ENCODE results near the gene CHP1. TPM values are rescaled to one million over a fixed set of nuclear protein-coding genes. Genes with fewer than 3 reads are reported as not detected.
A peak's percentile ranks its signal among the peaks of the same experiment; 100 is the strongest.

CHP1 gene
- total RNA-seq, 1 experiment from 2014 or later, result 71.2 TPM

- peak; percentile 51 for DNase-seq (ENCODE audit: low spot score)
- H3K27me3 ChIP-seq (replicated peaks; ENCODE audit: insufficient read depth, low read depth, low read length, poor library complexity), result no peaks in the 10 kb centered on the region
- peaks cover 3% of the 10 kb centered on the region for H3K9me3 ChIP-seq (ENCODE audit: low read depth, low read length, poor library complexity, severe bottlenecking)
- H3K36me3 ChIP-seq (ENCODE audit: insufficient read depth, low read length, poor library complexity, severe bottlenecking), result peaks cover 53% of the 10 kb centered on the region
- peak overlapping the region; percentile 72 for H3K4me3 ChIP-seq (ENCODE audit: low read depth, low read length, poor library complexity, severe bottlenecking)
- peak overlapping the region; percentile 94 for H3K27ac ChIP-seq (ENCODE audit: low read depth, low read length, poor library complexity, severe bottlenecking)
- CTCF ChIA-PET, result no interaction called here
- TF ChIP-seq, protein P1, sequence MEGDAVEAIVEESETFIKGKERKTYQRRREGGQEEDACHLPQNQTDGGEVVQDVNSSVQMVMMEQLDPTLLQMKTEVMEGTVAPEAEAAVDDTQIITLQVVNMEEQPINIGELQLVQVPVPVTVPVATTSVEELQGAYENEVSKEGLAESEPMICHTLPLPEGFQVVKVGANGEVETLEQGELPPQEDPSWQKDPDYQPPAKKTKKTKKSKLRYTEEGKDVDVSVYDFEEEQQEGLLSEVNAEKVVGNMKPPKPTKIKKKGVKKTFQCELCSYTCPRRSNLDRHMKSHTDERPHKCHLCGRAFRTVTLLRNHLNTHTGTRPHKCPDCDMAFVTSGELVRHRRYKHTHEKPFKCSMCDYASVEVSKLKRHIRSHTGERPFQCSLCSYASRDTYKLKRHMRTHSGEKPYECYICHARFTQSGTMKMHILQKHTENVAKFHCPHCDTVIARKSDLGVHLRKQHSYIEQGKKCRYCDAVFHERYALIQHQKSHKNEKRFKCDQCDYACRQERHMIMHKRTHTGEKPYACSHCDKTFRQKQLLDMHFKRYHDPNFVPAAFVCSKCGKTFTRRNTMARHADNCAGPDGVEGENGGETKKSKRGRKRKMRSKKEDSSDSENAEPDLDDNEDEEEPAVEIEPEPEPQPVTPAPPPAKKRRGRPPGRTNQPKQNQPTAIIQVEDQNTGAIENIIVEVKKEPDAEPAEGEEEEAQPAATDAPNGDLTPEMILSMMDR (conservative IDR thresholded peaks at IDR 0.05; ENCODE audit: low read depth, low read length), result no peak
- TF ChIP-seq EZH2 (IDR thresholded peaks at IDR 0.05; ENCODE audit: borderline replicate concordance, low read depth, low read length, poor library complexity, severe bottlenecking), result no peak
- intact Hi-C loops (cut with micrococcal nuclease; ENCODE audit: unreplicated experiment), result loop anchor here (5.0 kb wide), 1 partner anchor 48 kb away; the partner anchor contains the start of genes NUSAP1 and OIP5
- TSS peak; percentile 40 for BruUV-seq (replicated peaks)
- H3K4me1 ChIP-seq (ENCODE audit: insufficient read depth, low read length, poor library complexity, severe bottlenecking), result peaks cover 10% of the 10 kb centered on the region
- POLR2A ChIA-PET (ENCODE audit: low non-redundant PET), result no interaction called here
Observed at GRCh38 chr15:41284427-41285177, 53.5 kb downstream of the CHP1 start.

- ChIA-PET CTCF (no interaction called here), POLR2A (ENCODE audit: low non-redundant PET) (no interaction called here)
- H3K27ac ChIP-seq (ENCODE audit: low read depth, low read length, poor library complexity, severe bottlenecking), result peak overlapping the region; percentile 94
- H3K9me3 ChIP-seq (ENCODE audit: low read depth, low read length, poor library complexity, severe bottlenecking), result peaks cover 3% of the 10 kb centered on the region
- DNase-seq (ENCODE audit: low spot score), result no peak
- peaks cover 10% of the 10 kb centered on the region for H3K4me1 ChIP-seq (ENCODE audit: insufficient read depth, low read length, poor library complexity, severe bottlenecking)
- intact Hi-C loops (cut with micrococcal nuclease; ENCODE audit: unreplicated experiment), result loop anchor here (5.0 kb wide), 1 partner anchor 47 kb away; the partner anchor contains the start of genes NUSAP1 and OIP5
- H3K36me3 ChIP-seq (ENCODE audit: insufficient read depth, low read length, poor library complexity, severe bottlenecking), result peaks cover 53% of the 10 kb centered on the region
- TF ChIP-seq, protein P1 (conservative IDR thresholded peaks at IDR 0.05; ENCODE audit: low read depth, low read length), result no peak
- no peak for TF ChIP-seq EZH2 (IDR thresholded peaks at IDR 0.05; ENCODE audit: borderline replicate concordance, low read depth, low read length, poor library complexity, severe bottlenecking)
- H3K4me3 ChIP-seq (ENCODE audit: low read depth, low read length, poor library complexity, severe bottlenecking), result peak overlapping the region; percentile 72
- no TSS peak for BruUV-seq (replicated peaks)
- no peaks in the 10 kb centered on the region for H3K27me3 ChIP-seq (replicated peaks; ENCODE audit: insufficient read depth, low read depth, low read length, poor library complexity)
Observed at GRCh38 chr15:41285285-41285684, 54.2 kb downstream of the CHP1 start.

DNA sequence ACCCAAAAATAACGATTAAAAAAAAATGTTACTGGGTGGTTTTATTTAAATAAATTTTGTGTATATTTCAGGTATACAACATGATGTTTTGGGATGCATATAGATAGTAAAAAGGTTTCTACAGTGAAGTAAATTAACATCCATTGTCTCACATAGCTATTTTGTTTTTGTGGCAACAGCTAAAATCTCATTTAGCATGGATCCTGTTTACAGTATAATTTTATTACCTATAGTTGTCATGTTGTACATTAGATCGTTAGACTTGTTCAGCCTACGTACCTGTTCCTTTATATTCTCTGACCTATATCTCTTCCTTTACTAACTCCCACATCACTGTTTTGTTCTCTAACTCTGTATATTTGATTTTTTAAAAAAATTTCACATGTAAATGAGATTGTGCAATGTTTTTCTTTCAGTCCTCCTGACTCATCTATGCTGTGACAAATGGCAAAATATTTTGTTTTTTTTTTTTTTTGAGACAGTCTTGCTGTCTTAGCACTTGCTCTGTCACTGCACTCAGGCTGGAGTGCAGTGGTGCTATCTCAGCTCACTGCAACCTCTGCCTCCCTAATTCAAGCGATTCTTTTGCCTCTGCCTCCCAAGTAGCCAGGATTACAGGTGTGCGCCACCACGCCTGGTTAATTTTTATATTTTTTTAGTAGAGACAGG lies 55.7 kb downstream of the CHP1 start:
- Histone ChIP-seq H3K4me1 (ENCODE audit: insufficient read depth, low read length, poor library complexity, severe bottlenecking) (peaks cover 10% of the 10 kb centered on the region), H3K4me3 (ENCODE audit: low read depth, low read length, poor library complexity, severe bottlenecking) (no peak overlapping the region), H3K36me3 (ENCODE audit: insufficient read depth, low read length, poor library complexity, severe bottlenecking) (peaks cover 62% of the 10 kb centered on the region), H3K27me3 (replicated peaks; ENCODE audit: insufficient read depth, low read depth, low read length, poor library complexity) (no peaks in the 10 kb centered on the region), H3K27ac (ENCODE audit: low read depth, low read length, poor library complexity, severe bottlenecking) (peak overlapping the region; percentile 3), H3K9me3 (ENCODE audit: low read depth, low read length, poor library complexity, severe bottlenecking) (peaks cover 3% of the 10 kb centered on the region)
- CTCF ChIA-PET, result no interaction called here
- DNase-seq (ENCODE audit: low spot score), result no peak
- TF ChIP-seq, protein P1 (conservative IDR thresholded peaks at IDR 0.05; ENCODE audit: low read depth, low read length), result no peak
- no peak for TF ChIP-seq EZH2 (IDR thresholded peaks at IDR 0.05; ENCODE audit: borderline replicate concordance, low read depth, low read length, poor library complexity, severe bottlenecking)
- intact Hi-C loops (cut with micrococcal nuclease; ENCODE audit: unreplicated experiment), result loop anchor here (5.0 kb wide), 1 partner anchor 46 kb away; the partner anchor contains the start of genes NUSAP1 and OIP5
- POLR2A ChIA-PET (ENCODE audit: low non-redundant PET), result no interaction called here
- no TSS peak for BruUV-seq (replicated peaks)

All from A673 (cell line).